H1 (cell line): ENCODE data around the gene UBQLN4. TPM values are rescaled to one million over a fixed set of nuclear protein-coding genes. Genes with fewer than 3 reads are reported as not detected.
A peak's percentile ranks its signal among the peaks of the same experiment; 100 is the strongest.

Experiments used
- CTCF ChIA-PET: fragments of 300-600 bp; sonication (Branson Sonifier 250); formaldehyde crosslinking; loops from one replicate; lab custom pipeline; 2021; ENCODE audit not compliant: partially characterized antibody; lab: Charles Lee
- POLR2A ChIA-PET: fragments of 300-600 bp; sonication (Branson Sonifier 250); formaldehyde crosslinking; loops from one replicate; lab custom pipeline; 2021; ENCODE audit warnings: inconsistent platforms; ENCODE audit not compliant: partially characterized antibody; lab: Charles Lee
- DNase-seq, 2 experiments: peaks; one replicate each; pipeline versions ENCODE4 v3.0.0 to v3.0.0-alpha.2; 2010 to 2022; ENCODE audit warnings: low spot score in 2 of 2, low read depth in 1 of 2, mixed read lengths in 1 of 2
- FAIRE-seq: peaks from 2 replicates; lab custom pipeline; 2011; peaks lifted over from hg19 to GRCh38; lab: Jason Lieb, UNC
- H2AFZ ChIP-seq: 2 replicates; pipeline ENCODE4 v1.8.1; 2012; ENCODE audit warnings: low read length, inconsistent platforms
- H2AK5ac ChIP-seq: 2 replicates; pipeline ENCODE4 v1.6.1; 2013; ENCODE audit warnings: low read depth, low read length
- H2BK120ac ChIP-seq: replicated peaks from 2 replicates; pipeline ENCODE3; 2013; ENCODE audit warnings: low read depth, low read length, inconsistent platforms
- H2BK12ac ChIP-seq: 2 replicates; pipeline ENCODE4 v1.6.1; 2013; ENCODE audit warnings: low read depth, low read length
- H2BK15ac ChIP-seq: 2 replicates; pipeline ENCODE4 v1.6.1; 2013; ENCODE audit warnings: low read length
- H2BK20ac ChIP-seq: 2 replicates; pipeline ENCODE4 v1.6.1; 2013; ENCODE audit warnings: low read length
- H2BK5ac ChIP-seq: 2 replicates; pipeline ENCODE4 v1.6.1; 2013; ENCODE audit warnings: low read depth, low read length
- H3K14ac ChIP-seq: 2 replicates; pipeline ENCODE4 v1.6.1; 2013; ENCODE audit warnings: inconsistent platforms; ENCODE audit not compliant: insufficient read length
- H3K18ac ChIP-seq: 2 replicates; pipeline ENCODE4 v1.6.1; 2013; ENCODE audit warnings: low read length; ENCODE audit errors: extremely low read depth
- H3K23ac ChIP-seq: 2 replicates; pipeline ENCODE4 v1.6.1; 2013; ENCODE audit warnings: inconsistent platforms; ENCODE audit not compliant: insufficient read length
- H3K23me2 ChIP-seq: 2 replicates; pipeline ENCODE4 v1.6.1; 2013; ENCODE audit warnings: low read depth, low read length
- H3K27ac ChIP-seq: 2 replicates; pipeline ENCODE4 v1.6.1; 2011; ENCODE audit warnings: low read depth, low read length, inconsistent platforms
- H3K27me3 ChIP-seq, 4 experiments: replicated peaks in 1 of 4; 1 replicate in 1 of 4; 2 replicates in 3 of 4; pipeline versions ENCODE4 v1.6.1 to v1.8.1; 2011 to 2013; ENCODE audit warnings: low read length in 3 of 4, mild to moderate bottlenecking in 3 of 4, inconsistent platforms in 2 of 4, mixed read lengths in 2 of 4, moderate library complexity in 1 of 4; ENCODE audit not compliant: control insufficient read depth in 3 of 4, insufficient read depth in 3 of 4; ENCODE audit errors: extremely low read depth in 1 of 4
- H3K36me3 ChIP-seq, 4 experiments: 2 replicates each; pipeline versions ENCODE4 v1.6.1 to v1.8.1; 2011 to 2013; ENCODE audit warnings: mild to moderate bottlenecking in 4 of 4, low read length in 3 of 4, moderate library complexity in 2 of 4, control low read depth in 1 of 4, inconsistent platforms in 1 of 4; ENCODE audit not compliant: insufficient read depth in 4 of 4, control insufficient read depth in 2 of 4
- H3K4ac ChIP-seq: replicated peaks from 2 replicates; pipeline ENCODE3; 2013; ENCODE audit warnings: low read length, low read depth, mixed read lengths, inconsistent platforms; ENCODE audit not compliant: insufficient read length
- H3K4me1 ChIP-seq, 4 experiments: replicated peaks in 1 of 4; 1 replicate in 1 of 4; 2 replicates in 3 of 4; pipeline versions ENCODE4 v1.6.1 to v1.8.1; 2011 to 2013; ENCODE audit warnings: low read length in 3 of 4, inconsistent platforms in 2 of 4, mixed read lengths in 1 of 4; ENCODE audit not compliant: insufficient read depth in 4 of 4, control insufficient read depth in 3 of 4
- H3K4me2 ChIP-seq, 2 experiments: 2 replicates each; pipeline versions ENCODE4 v1.6.1 to v1.8.1; 2011 to 2013; ENCODE audit warnings: low read depth in 2 of 2, low read length in 2 of 2, control low read depth in 1 of 2, inconsistent platforms in 1 of 2, mild to moderate bottlenecking in 1 of 2; ENCODE audit not compliant: insufficient read depth in 1 of 2
- H3K4me3 ChIP-seq, 4 experiments: fragments of 200-600, 300-600 bp in 1 of 4; sonication (generic), shearing (Covaris generic), sonication (Bioruptor Twin) in 1 of 4; 2 replicates each; pipeline versions ENCODE4 v1.5.1 to v1.8.1; 2011 to 2016; ENCODE audit warnings: low read length in 4 of 4, low read depth in 3 of 4, control low read depth in 2 of 4, inconsistent platforms in 2 of 4, mild to moderate bottlenecking in 2 of 4, mixed read lengths in 1 of 4, moderate library complexity in 1 of 4; ENCODE audit not compliant: insufficient read depth in 2 of 4; ENCODE audit errors: extremely low read depth in 1 of 4
- H3K56ac ChIP-seq: replicated peaks from 2 replicates; pipeline ENCODE3; 2013; ENCODE audit warnings: low read depth, mild to moderate bottlenecking, mixed read lengths, low read length, inconsistent platforms; ENCODE audit not compliant: insufficient read length
- H3K79me1 ChIP-seq: 2 replicates; pipeline ENCODE4 v1.6.1; 2013; ENCODE audit warnings: low read depth, low read length, control low read depth
- H3K79me2 ChIP-seq, 2 experiments: 2 replicates each; pipeline versions ENCODE4 v1.6.1 to v1.8.1; 2012 to 2013; ENCODE audit warnings: low read length in 2 of 2, mild to moderate bottlenecking in 2 of 2, inconsistent platforms in 1 of 2; ENCODE audit not compliant: insufficient read depth in 2 of 2, control insufficient read depth in 1 of 2
- H3K9ac ChIP-seq, 4 experiments: replicated peaks in 1 of 4; 1 replicate in 1 of 4; 2 replicates in 3 of 4; pipeline versions ENCODE4 v1.6.1 to v1.8.1; 2011 to 2013; ENCODE audit warnings: low read depth in 3 of 4, low read length in 3 of 4, control low read depth in 2 of 4, mild to moderate bottlenecking in 2 of 4, moderate library complexity in 2 of 4, inconsistent platforms in 1 of 4; ENCODE audit errors: extremely low read depth in 1 of 4
- H3K9me3 ChIP-seq, 2 experiments: 2 replicates each; pipeline versions ENCODE4 v1.6.1 to v1.8.1; 2012 to 2013; ENCODE audit warnings: mild to moderate bottlenecking in 2 of 2, moderate library complexity in 2 of 2, control low read depth in 1 of 2, inconsistent platforms in 1 of 2, low read depth in 1 of 2, low read length in 1 of 2, mixed read lengths in 1 of 2; ENCODE audit not compliant: insufficient read depth in 2 of 2
- H4K20me1 ChIP-seq, 2 experiments: replicated peaks in 1 of 2; 2 replicates each; pipeline versions ENCODE3 to v1.8.1; 2011 to 2013; ENCODE audit warnings: inconsistent platforms in 2 of 2, low read length in 2 of 2, mild to moderate bottlenecking in 1 of 2; ENCODE audit not compliant: insufficient read depth in 2 of 2, control insufficient read depth in 1 of 2
- H4K5ac ChIP-seq: 2 replicates; pipeline ENCODE4 v1.6.1; 2013; ENCODE audit warnings: low read length, low read depth, mixed read lengths, inconsistent platforms; ENCODE audit not compliant: insufficient read length
- H4K8ac ChIP-seq: 2 replicates; pipeline ENCODE4 v1.8.0; 2013; ENCODE audit warnings: mild to moderate bottlenecking, moderate library complexity, low read length, inconsistent platforms; ENCODE audit not compliant: insufficient read depth; ENCODE audit errors: extremely low read depth
- H4K91ac ChIP-seq: replicated peaks from 2 replicates; pipeline ENCODE3; 2013; ENCODE audit warnings: low read length, mixed read lengths, inconsistent platforms; ENCODE audit not compliant: insufficient read length
- BACH1 ChIP-seq: IDR thresholded peaks from 2 replicates; pipeline ENCODE4 v1.6.1; 2012; ENCODE audit warnings: low read length, improper control_type of control experiment
- BRCA1 ChIP-seq: IDR thresholded peaks from 2 replicates; pipeline ENCODE4 v1.6.1; 2012; ENCODE audit warnings: low read depth, low read length, improper control_type of control experiment
- CBX8 ChIP-seq: fragments of 300-800, 300-1000 bp; sonication (generic); IDR thresholded peaks from 2 replicates; pipeline ENCODE4 v1.7.1; 2016; ENCODE audit warnings: low read depth, low read length, borderline replicate concordance
- RAD21 ChIP-seq, 2 experiments: IDR thresholded peaks in 1 of 2; conservative IDR thresholded peaks in 1 of 2; 2 replicates each; pipeline ENCODE4 v1.6.1; 2011; ENCODE audit warnings: low read depth in 2 of 2, low read length in 2 of 2, improper control_type of control experiment in 1 of 2, inconsistent platforms in 1 of 2, mild to moderate bottlenecking in 1 of 2, moderate library complexity in 1 of 2
- SAP30 ChIP-seq: fragments of 300-600 bp; sonication (generic); IDR thresholded peaks from 2 replicates; pipeline ENCODE4 v1.7.1; 2012; ENCODE audit warnings: low read length, moderate library complexity, mild to moderate bottlenecking, inconsistent platforms; ENCODE audit not compliant: insufficient read depth, insufficient replicate concordance
- WGBS, 2 experiments: shearing (Covaris generic) in 1 of 2; methylation state at CpG; one replicate each; pipeline versions ENCODE4 v1.1.6 to v1.1.7; 2013 to 2015; ENCODE audit warnings: low lambda C conversion rate in 2 of 2, mixed read lengths in 2 of 2, inconsistent platforms in 1 of 2, low coverage in 1 of 2, missing lambda C conversion rate in 1 of 2; ENCODE audit not compliant: insufficient replicate concordance in 2 of 2, insufficient coverage in 1 of 2, insufficient read length in 1 of 2; ENCODE audit errors: extremely low coverage in 1 of 2, missing lambda C conversion rate in 1 of 2; 5-methylcytosine and 5-hydroxymethylcytosine counted together
- polyA plus RNA-seq, 7 experiments: library from polyadenylated mRNA; depleted of rRNA in 3 of 7; stranded (reverse) in 5 of 7; unstranded in 2 of 7; fragments of >200 nt in 5 of 7; fragments of 200-250 nt in 2 of 7; gene quantifications; 1 replicate in 5 of 7; 2 replicates in 1 of 7; 4 replicates in 1 of 7; pipeline versions ENCODE4 v1.2.1 to v1.2.3, GENCODE V29; 2011 to 2013; ENCODE audit warnings: missing spikeins in 2 of 7, mixed read lengths in 2 of 7
- total RNA-seq: library from RNA; stranded (reverse); fragmentation: NEBNext Ultra II Directional; extraction: Animal tissue kit (Norgen Biotek cat#: 25700); gene quantifications from 2 replicates; pipeline ENCODE4 v1.2.1, GENCODE V29; 2021

The UBQLN4 gene
- total and polyA plus RNA-seq, 2 of the 8 experiments (the other 6 are each of a cell fraction or from before 2014, with no cell fraction given): 37.7 to 52.0 TPM

DNA sequence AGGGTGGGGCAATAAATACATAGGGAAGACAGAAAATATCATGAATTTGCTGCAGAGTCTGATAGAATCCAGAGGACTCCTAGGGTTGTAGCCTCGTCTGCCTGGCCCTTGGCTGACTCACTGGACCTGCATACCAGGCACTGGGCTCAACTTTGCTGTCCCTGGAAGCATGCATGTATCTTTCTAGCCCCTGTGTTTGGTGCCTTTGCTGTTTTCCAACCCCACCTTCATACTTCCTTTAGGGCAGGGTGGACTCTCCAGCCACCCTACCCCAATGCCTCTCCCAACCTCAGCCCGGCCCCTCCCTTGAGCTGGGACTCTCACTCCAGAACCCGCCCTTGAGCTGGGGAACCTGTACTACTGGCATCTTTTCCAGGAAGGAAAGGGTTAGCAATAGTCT is 8.6 kb upstream of the UBQLN4 start:
- Histone ChIP-seq H3K4me3 (peak overlapping the region in 3 of 4 experiments; percentile 11 to 62 (median 15); a peak in 4 of 8 replicates), H3K4me1 (peaks cover 0 to 22% (median 11%) of the 10 kb centered on the region in 4 experiments; a peak in 6 of 7 replicates), H4K91ac (no peak overlapping the region), H3K18ac (no peak overlapping the region), H3K4ac (no peak overlapping the region), H2BK5ac (no peak overlapping the region), H3K23me2 (peaks cover 6% of the 10 kb centered on the region), H2BK20ac (0 out of 2 replicates have a peak overlapping the region, but pooled peaks have one; percentile 34), H2AK5ac (no peak overlapping the region), H3K36me3 (peaks cover 0 to 7% (median 4%) of the 10 kb centered on the region in 4 experiments; a peak in 1 of 8 replicates), H3K9ac (no peak overlapping the region), H3K4me2 (peak overlapping the region; percentile 76 to 88), H2BK12ac (no peak overlapping the region), H3K79me2 (peaks cover 0 to 4% of the 10 kb centered on the region in 2 experiments; a peak in 1 of 4 replicates), H3K27me3 (no peaks in the 10 kb centered on the region), H4K8ac (no peak overlapping the region), H3K79me1 (no peaks in the 10 kb centered on the region), H3K23ac (no peak overlapping the region), H3K27ac (no peak overlapping the region), H3K56ac (no peak overlapping the region), H2AFZ (no peak overlapping the region), H4K20me1 (peaks cover 3 to 9% of the 10 kb centered on the region in 2 experiments), H2BK120ac (no peak overlapping the region), H3K14ac (no peak overlapping the region)
- no peak for DNase-seq
- 68% methylated on average over 3 of the region's 3 CpGs; no CpG with 5 or more reads in 1 of the 2 experiments for WGBS, 2 experiments
- CTCF ChIA-PET: interaction anchor here (1.0 to 10.0 kb wide), 8 partner anchors 9 to 124 kb away, joined by 3 to 139 read pairs (median 10); partner anchors contain the start of genes LAMTOR2 and UBQLN4
- POLR2A ChIA-PET: interaction anchor here (1.2 to 7.3 kb wide), 6 partner anchors 9 to 128 kb away, joined by 4 to 37 read pairs (median 14); partner anchors contain the start of genes ARHGEF2, KHDC4, LAMTOR2 and UBQLN4
- TF ChIP-seq CBX8: no peak
- TF ChIP-seq SAP30: no peak
- no peak for TF ChIP-seq BRCA1
- TF ChIP-seq BACH1: no peak
- no peak for TF ChIP-seq RAD21 (IDR thresholded peaks at IDR 0.05 in 1 of 2, conservative IDR thresholded peaks at IDR 0.05 in 1 of 2; ENCODE audit: low read depth in 2 of 2, low read length in 2 of 2)
- TF ChIP-seq, all 59 proteins: peak for 0
- FAIRE-seq: no peak
- no peak overlapping the region for H4K5ac ChIP-seq
- H2BK15ac ChIP-seq: no peak overlapping the region
- H3K9me3 ChIP-seq: no peaks in the 10 kb centered on the region
